K562 (cell line): Measurements from ENCODE around the gene PDZRN4. TPM values are rescaled to one million over a fixed set of nuclear protein-coding genes. Genes with fewer than 3 reads are reported as not detected.
"Not testable (repeated sequence)": the region's sequence is repeated elsewhere in the genome, so short reads cannot be mapped to it uniquely, and the experiment has no call there.

ENCODE experiments used
- ATAC-seq: fragments of 200-7000 bp; cut with Tn5 transposase; 3 replicates; pipeline ENCODE4 v1.9.1; 2020; ENCODE audit warnings: moderate library complexity
- BruUV-seq: library from RNA; stranded (reverse); fragments of 400-500 nt; replicated peaks from 2 replicates; lab custom pipeline; 2021; lab: Mats Ljungman, UMichigan
- CTCF ChIA-PET: fragments of 300-600 bp; formaldehyde crosslinking; extraction: SDS; loops from one replicate; lab custom pipeline; 2021; ENCODE audit warnings: low intra/inter-chr PET ratio; lab: Yijun Ruan, JAX
- POLR2A ChIA-PET: fragments of 300-600, 350-650 bp; sonication (Branson Sonifier 250); formaldehyde crosslinking; extraction: SDS; loops from one replicate; lab custom pipeline; 2021; ENCODE audit warnings: antibody characterized with exemption, inconsistent platforms; lab: Yijun Ruan, JAX
- DNase-seq, 4 experiments: peaks; one replicate each; pipeline versions ENCODE4 v3.0.0 to v3.0.0-alpha.2; 2011 to 2018; ENCODE audit warnings: low spot score in 3 of 4, mixed read lengths in 3 of 4; ENCODE audit errors: extremely low read depth in 1 of 4
- FAIRE-seq: peaks from 2 replicates; lab custom pipeline; 2011; peaks lifted over from hg19 to GRCh38; lab: Jason Lieb, UNC
- H2AFZ ChIP-seq: 2 replicates; pipeline ENCODE4 v1.6.0; 2011; ENCODE audit warnings: low read depth, low read length, control low read depth, inconsistent platforms
- H3K27ac ChIP-seq: fragments of 200-600 bp; 3 replicates; pipeline ENCODE4 v1.8.0; 2011; ENCODE audit warnings: low read depth, mild to moderate bottlenecking, control low read depth, inconsistent platforms, low read length, moderate library complexity, mixed read lengths; ENCODE audit errors: extremely low read depth
- H3K27me3 ChIP-seq, 2 experiments: fragments of 300-600 bp in 1 of 2; 2 replicates in 1 of 2; 3 replicates in 1 of 2; pipeline versions ENCODE4 v1.6.0 to v1.8.0; 2011; ENCODE audit warnings: inconsistent platforms in 2 of 2, low read length in 2 of 2, mild to moderate bottlenecking in 1 of 2, mixed read lengths in 1 of 2, moderate library complexity in 1 of 2; ENCODE audit not compliant: control insufficient read depth in 2 of 2, insufficient read depth in 2 of 2
- H3K36me3 ChIP-seq: fragments of 300-600 bp; 3 replicates; pipeline ENCODE4 v1.8.0; 2011; ENCODE audit warnings: mild to moderate bottlenecking, low read length, inconsistent platforms; ENCODE audit not compliant: control insufficient read depth, insufficient read depth
- H3K4me1 ChIP-seq, 2 experiments: fragments of 200-600 bp in 1 of 2; replicated peaks in 1 of 2; 2 replicates in 1 of 2; 3 replicates in 1 of 2; pipeline versions ENCODE4 v1.5.1 to v1.8.0; 2011; ENCODE audit warnings: inconsistent platforms in 2 of 2, low read length in 2 of 2, mild to moderate bottlenecking in 1 of 2, mixed read lengths in 1 of 2, moderate library complexity in 1 of 2; ENCODE audit not compliant: control insufficient read depth in 2 of 2, insufficient read depth in 2 of 2
- H3K4me2 ChIP-seq: 2 replicates; pipeline ENCODE4 v1.6.1; 2011; ENCODE audit warnings: low read length, control low read depth, inconsistent platforms, mixed read lengths; ENCODE audit not compliant: insufficient read depth
- H3K4me3 ChIP-seq: fragments of 200-600 bp; sonication (generic), shearing (Covaris generic); 2 replicates; pipeline ENCODE4 v1.5.1; 2016; ENCODE audit warnings: control low read depth, inconsistent platforms
- H3K79me2 ChIP-seq: fragments of 200-600 bp; 3 replicates; pipeline ENCODE4 v1.8.0; 2011; ENCODE audit warnings: low read length, inconsistent platforms; ENCODE audit not compliant: control insufficient read depth, insufficient read depth
- H3K9ac ChIP-seq, 2 experiments: 2 replicates each; pipeline versions ENCODE4 v1.6.0 to v1.6.1; 2011; ENCODE audit warnings: low read depth in 2 of 2, low read length in 2 of 2, control low read depth in 1 of 2, inconsistent platforms in 1 of 2, mild to moderate bottlenecking in 1 of 2, mixed read lengths in 1 of 2; ENCODE audit not compliant: insufficient read depth in 1 of 2
- H3K9me1 ChIP-seq: one replicate; pipeline ENCODE4 v1.6.0; 2011; ENCODE audit warnings: inconsistent platforms, mild to moderate bottlenecking, low read length, moderate library complexity; ENCODE audit not compliant: control insufficient read depth, insufficient read depth
- H3K9me3 ChIP-seq: replicated peaks from 2 replicates; pipeline ENCODE4 v1.5.1; 2011; ENCODE audit warnings: low read depth, low read length, inconsistent platforms; ENCODE audit not compliant: control insufficient read depth, insufficient read depth
- H4K20me1 ChIP-seq: replicated peaks from 2 replicates; pipeline ENCODE4 v1.6.1; 2011; ENCODE audit warnings: low read length, inconsistent platforms, mixed read lengths; ENCODE audit not compliant: control insufficient read depth, insufficient read depth
- CBX3 ChIP-seq, 2 experiments: IDR thresholded peaks; 1 replicate in 1 of 2; 2 replicates in 1 of 2; pipeline ENCODE4 v1.6.1; 2012; ENCODE audit warnings: inconsistent platforms in 2 of 2, low read length in 2 of 2, borderline replicate concordance in 1 of 2, control low read depth in 1 of 2
- JUNB ChIP-seq: fragments of 450-650 bp; formaldehyde crosslinking; conservative IDR thresholded peaks from 2 replicates; pipeline ENCODE4 v1.4.0; 2020; ENCODE audit warnings: mild to moderate bottlenecking
- KLF6 ChIP-seq: fragments of 250-450 bp; sonication (Bioruptor Pico); IDR thresholded peaks from 2 replicates; pipeline ENCODE4 v1.4.0; 2020; ENCODE audit warnings: mild to moderate bottlenecking, moderate library complexity, borderline replicate concordance
- PML ChIP-seq: IDR thresholded peaks from 2 replicates; pipeline ENCODE4 v1.6.1; 2012; ENCODE audit warnings: low read length, inconsistent platforms
- ZNF140 ChIP-seq: fragments of 250-450 bp; sonication (Bioruptor Pico); IDR thresholded peaks from 2 replicates; pipeline ENCODE4 v1.8.0; 2021; ENCODE audit warnings: moderate library complexity, mild to moderate bottlenecking, inconsistent platforms
- ZNF436 ChIP-seq: fragments of 250-450, 450-650 bp; sonication (Bioruptor Pico); formaldehyde crosslinking; IDR thresholded peaks from 2 replicates; pipeline ENCODE4 v1.7.0; 2020; ENCODE audit warnings: mild to moderate bottlenecking
- ZNF695 ChIP-seq: fragments of 450-650 bp; formaldehyde crosslinking; IDR thresholded peaks from 2 replicates; pipeline ENCODE4 v1.4.0; 2020; ENCODE audit warnings: mild to moderate bottlenecking, moderate library complexity
- WGBS: fragments of 100-300 bp; shearing (Covaris generic); methylation state at CpG from one replicate; pipeline ENCODE4 v1.1.6; 2016; ENCODE audit warnings: low coverage, mixed read lengths; ENCODE audit not compliant: insufficient coverage; ENCODE audit errors: missing lambda C conversion rate; 5-methylcytosine and 5-hydroxymethylcytosine counted together
- in situ Hi-C: fragments of 300-500 bp; cut with MboI; formaldehyde crosslinking; loops from 4 replicates; pipeline ENCODE4 v1.15.0; 2018; ENCODE audit warnings: inconsistent platforms, mixed read lengths
- intact Hi-C: fragments of 100-400 bp; cut with micrococcal nuclease; formaldehyde crosslinking; loops from 2 replicates; pipeline ENCODE4 v1.14.2; 2022
- polyA plus RNA-seq, 8 experiments: library from polyadenylated mRNA; depleted of rRNA in 4 of 8; stranded (reverse) in 5 of 8; unstranded in 3 of 8; fragments of >200 nt; fragmentation: Nextera tagmentation in 2 of 8; fragmentation: Illumina TruSeq in 1 of 8; extraction: Ambion mirVana in 2 of 8; extraction: Trizol in 1 of 8; gene quantifications; 2 replicates each; pipeline versions ENCODE4 v1.2.1 to v1.2.3, GENCODE V29; 2011 to 2014; ENCODE audit warnings: inconsistent platforms in 1 of 8, missing spikeins in 1 of 8
- total RNA-seq, 7 experiments: library from RNA; depleted of rRNA in 6 of 7; stranded (reverse); fragments of >200 nt in 6 of 7; fragmentation: Illumina TruSeq in 2 of 7; extraction: Trizol in 2 of 7; gene quantifications; 2 replicates each; pipeline versions ENCODE4 v1.2.1 to v1.2.3, GENCODE V29; 2011 to 2021; ENCODE audit warnings: low replicate concordance in 1 of 7
- TF ChIP-seq, protein P1 (sequence below): fragments of 450-650 bp; IDR thresholded peaks from one replicate; pipeline ENCODE4 v1.6.1; 2018; ENCODE audit warnings: mild to moderate bottlenecking, moderate library complexity; ENCODE audit not compliant: partially characterized antibody

Gene PDZRN4
- total and polyA plus RNA-seq, 9 of the 15 experiments (the other 6 are each of a cell fraction or from before 2014, with no cell fraction given): not detected

- TF ChIP-seq ZNF695 (CRISPR knock-in tag): no peak
- no peak for TF ChIP-seq PML
- no peak for TF ChIP-seq KLF6 (CRISPR knock-in tag)
These were observed 418.6 kb downstream of the PDZRN4 start (continued) for GRCh38 chr12:41606468-41607445.

- FAIRE-seq (no peak), DNase-seq (no peak), ATAC-seq (no peak)
- in situ Hi-C loops: no loop called here
- Histone ChIP-seq H2AFZ (no peak overlapping the region), H3K36me3 (no peaks in the 10 kb centered on the region), H4K20me1 (no peaks in the 10 kb centered on the region), H3K27ac (no peak overlapping the region), H3K4me3 (no peak overlapping the region), H3K79me2 (no peaks in the 10 kb centered on the region), H3K27me3 (no peaks in the 10 kb centered on the region), H3K9ac (no peak overlapping the region), H3K4me1 (no peaks in the 10 kb centered on the region), H3K9me3 (no peaks in the 10 kb centered on the region), H3K4me2 (no peak overlapping the region), H3K9me1 (no peaks in the 10 kb centered on the region)
- ChIA-PET POLR2A (no interaction called here), CTCF (no interaction called here)
- TF ChIP-seq, protein P1, sequence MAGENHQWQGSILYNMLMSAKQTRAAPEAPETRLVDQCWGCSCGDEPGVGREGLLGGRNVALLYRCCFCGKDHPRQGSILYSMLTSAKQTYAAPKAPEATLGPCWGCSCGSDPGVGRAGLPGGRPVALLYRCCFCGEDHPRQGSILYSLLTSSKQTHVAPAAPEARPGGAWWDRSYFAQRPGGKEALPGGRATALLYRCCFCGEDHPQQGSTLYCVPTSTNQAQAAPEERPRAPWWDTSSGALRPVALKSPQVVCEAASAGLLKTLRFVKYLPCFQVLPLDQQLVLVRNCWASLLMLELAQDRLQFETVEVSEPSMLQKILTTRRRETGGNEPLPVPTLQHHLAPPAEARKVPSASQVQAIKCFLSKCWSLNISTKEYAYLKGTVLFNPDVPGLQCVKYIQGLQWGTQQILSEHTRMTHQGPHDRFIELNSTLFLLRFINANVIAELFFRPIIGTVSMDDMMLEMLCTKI: no peak
- no peak for TF ChIP-seq CBX3 (IDR thresholded peaks at IDR 0.05; ENCODE audit: borderline replicate concordance in 1 of 2, low read length in 2 of 2)
- no peak for TF ChIP-seq ZNF436 (CRISPR knock-in tag)
- no peak for TF ChIP-seq ZNF140 (CRISPR knock-in tag)
- no peak for TF ChIP-seq JUNB
- intact Hi-C loops: no loop called here
- no TSS peak for BruUV-seq
- 3% methylated on average over 3 of the region's 3 CpGs for WGBS
These were observed 424.9 kb downstream of the PDZRN4 start for GRCh38 chr12:41612892-41613557.

GRCh38 chr12:41615174-41615573 lies 427.1 kb downstream of the PDZRN4 start:
- WGBS: 4% methylated on average over 3 of the region's 3 CpGs
- CTCF ChIA-PET, H3K9me3 ChIP-seq, FAIRE-seq, H3K4me2 ChIP-seq, H3K9ac ChIP-seq, ATAC-seq, H3K4me3 ChIP-seq, H3K27ac ChIP-seq, H3K27me3 ChIP-seq, H4K20me1 ChIP-seq, BruUV-seq, H3K9me1 ChIP-seq, intact Hi-C loops, in situ Hi-C loops, H3K4me1 ChIP-seq, POLR2A ChIA-PET, H3K36me3 ChIP-seq, H3K79me2 ChIP-seq, DNase-seq, H2AFZ ChIP-seq: not testable (repeated sequence)
